GM19397 (cell line): ENCODE results near the gene ILF2.

Experiments used
- ATAC-seq: cut with Tn5 transposase; IDR thresholded peaks from one replicate; pipeline ENCODE4 v1.9.1; 2021; ENCODE audit warnings: mild to moderate bottlenecking, moderate library complexity; ENCODE audit not compliant: unreplicated experiment

ILF2 gene

GRCh38 chr1:153628638-153629342 lies 42.0 kb downstream of the ILF2 start:
- ATAC-seq: no peak

GRCh38 chr1:153627715-153628626 lies 42.8 kb downstream of the ILF2 start, which contains the start of gene S100A1:
Gene S100A1 (plus strand): TSS chr1:153628434. CDS start chr1:153630522, 2,088 bp downstream.
- ATAC-seq: no peak

DNA sequence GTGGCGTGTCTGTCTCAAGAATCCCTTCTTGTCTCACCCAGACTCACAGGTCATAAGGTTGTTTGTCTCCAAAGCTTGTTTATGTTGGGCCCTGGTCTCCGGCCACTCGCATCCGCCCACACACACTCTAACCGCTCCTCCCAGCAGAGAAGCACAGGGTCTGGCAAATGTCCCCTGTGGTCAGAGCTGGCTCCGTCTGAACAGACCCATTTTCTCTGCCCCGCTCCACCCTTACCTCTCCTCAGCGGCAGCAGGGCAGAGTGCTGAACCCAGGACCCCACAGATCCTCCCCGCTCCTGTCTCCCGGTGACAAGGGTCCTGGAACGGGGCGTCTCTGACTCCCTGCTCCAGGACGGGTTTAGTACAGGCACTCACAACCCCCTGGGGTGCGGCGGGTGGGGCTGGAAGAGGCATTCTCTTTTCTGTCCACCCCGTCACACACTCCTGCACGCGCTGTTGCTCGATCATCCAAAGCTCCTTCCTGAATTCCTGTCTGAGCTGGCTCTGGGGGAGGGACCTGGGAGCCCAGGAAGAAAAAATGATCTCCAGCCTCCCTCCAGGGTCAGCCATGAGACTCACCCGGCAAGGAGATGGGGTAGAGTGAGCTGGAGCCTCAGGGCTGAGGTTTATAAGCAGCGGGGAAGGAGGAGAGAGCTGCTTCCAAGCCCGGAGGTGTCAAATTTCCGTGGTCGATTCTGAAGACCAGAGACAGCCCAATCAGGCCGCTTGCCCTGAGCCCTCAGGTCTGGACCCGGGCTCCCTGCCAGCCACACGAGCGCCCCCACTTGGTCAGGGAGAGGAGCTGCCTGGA lies 43.7 kb downstream of the ILF2 start, which contains the start of gene S100A13:
S100A13 (minus strand) TSS at position 602 of the 811 bp plus-strand sequence. CDS start 1,033 bp downstream, outside the sequence.
- ATAC-seq: no peak

- ATAC-seq: no peak
Observed at GRCh38 chr1:153626477-153626903, 44.3 kb downstream of the ILF2 start.

DNA sequence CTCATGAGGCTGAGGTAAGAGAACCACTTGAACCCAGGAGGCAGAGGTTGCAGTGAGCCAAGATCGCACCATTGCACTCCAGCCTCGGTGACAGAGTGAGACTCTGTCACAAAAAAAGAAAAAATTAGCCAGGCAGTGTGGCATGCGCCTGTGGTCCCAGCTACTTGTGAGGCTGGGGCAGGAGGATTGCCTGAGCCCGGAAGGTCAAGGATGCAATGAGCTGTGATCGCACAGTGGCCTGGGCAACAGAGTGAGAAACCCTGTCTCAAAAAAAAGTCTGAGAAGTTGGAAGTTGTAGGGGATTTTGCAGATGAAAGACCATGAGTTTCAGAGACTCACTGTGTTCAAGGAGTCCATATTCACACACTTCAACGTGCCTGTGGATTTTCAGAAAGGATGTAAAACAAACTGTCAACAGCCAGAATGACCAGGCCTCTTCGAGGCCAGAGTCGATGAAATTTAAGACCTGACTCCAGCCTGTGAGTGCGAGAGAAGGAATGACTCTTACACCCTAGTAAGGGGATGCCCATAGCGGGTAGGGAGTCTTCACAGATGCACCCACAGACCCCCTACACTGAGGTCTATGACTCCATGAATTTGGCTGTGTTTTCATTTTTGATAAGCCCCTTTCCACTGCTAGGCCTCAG lies 45.7 kb downstream of the ILF2 start:
- ATAC-seq: no peak

DNA sequence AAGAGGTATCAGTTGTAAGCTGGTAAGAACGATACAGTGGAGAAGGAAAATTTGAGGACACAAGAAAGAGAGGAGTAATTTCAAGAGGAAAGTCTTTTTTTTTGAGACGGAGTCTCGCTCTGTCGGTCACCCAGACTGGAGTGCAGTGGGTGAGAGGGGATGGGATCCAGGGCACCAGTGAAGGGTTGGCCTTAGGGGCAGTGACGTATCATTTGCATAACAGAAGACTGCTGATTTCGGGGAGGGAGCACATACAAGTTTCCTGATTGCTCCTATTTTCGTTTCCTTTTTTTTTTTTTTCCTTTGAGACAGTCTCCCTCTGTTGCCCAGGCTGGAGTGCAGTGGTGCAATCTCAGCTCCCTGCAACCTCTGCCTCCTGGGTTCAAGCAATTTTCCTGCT lies 47.7 kb downstream of the ILF2 start:
- ATAC-seq: no peak

DNA sequence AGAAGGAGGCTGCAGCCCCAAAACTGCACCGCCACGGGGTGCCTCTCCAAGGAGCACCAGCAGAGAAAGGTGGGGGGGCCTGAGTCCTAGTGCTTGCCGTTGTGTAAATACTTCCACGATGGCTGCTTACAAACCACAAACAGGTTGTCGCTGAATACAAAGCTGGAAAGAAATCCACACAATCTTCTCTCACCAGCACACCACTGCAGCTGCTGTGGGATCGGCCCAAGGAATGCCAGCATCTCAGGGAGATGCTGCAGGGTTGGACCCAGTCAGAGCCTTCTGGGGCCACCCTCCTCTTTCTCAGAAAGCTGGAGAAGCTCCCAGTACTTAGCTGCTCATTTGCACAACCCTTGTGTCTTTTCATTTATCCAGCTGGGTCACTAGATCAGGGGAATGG lies 51.6 kb downstream of the ILF2 start:
- no peak for ATAC-seq

DNA sequence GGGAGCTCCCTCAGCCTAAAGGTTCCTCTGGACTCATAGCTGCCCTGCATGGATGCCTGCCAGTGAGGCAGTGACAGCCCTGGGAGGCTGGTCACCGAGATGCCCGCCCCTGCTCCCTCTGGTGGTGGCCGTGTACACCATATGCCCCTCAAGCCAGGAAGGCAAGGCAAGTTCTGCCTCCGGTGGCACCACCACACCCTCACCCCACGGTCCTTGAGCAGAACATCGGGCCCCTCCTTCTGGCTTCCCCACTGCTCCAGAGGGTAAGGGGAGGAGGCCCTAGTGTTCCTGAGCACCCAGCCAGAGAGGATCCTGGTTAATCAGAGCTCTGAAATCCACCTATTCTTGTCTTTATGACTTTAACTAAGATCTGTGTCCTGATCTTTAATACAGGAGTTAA lies 53.1 kb downstream of the ILF2 start:
- ATAC-seq: peak; percentile 75

DNA sequence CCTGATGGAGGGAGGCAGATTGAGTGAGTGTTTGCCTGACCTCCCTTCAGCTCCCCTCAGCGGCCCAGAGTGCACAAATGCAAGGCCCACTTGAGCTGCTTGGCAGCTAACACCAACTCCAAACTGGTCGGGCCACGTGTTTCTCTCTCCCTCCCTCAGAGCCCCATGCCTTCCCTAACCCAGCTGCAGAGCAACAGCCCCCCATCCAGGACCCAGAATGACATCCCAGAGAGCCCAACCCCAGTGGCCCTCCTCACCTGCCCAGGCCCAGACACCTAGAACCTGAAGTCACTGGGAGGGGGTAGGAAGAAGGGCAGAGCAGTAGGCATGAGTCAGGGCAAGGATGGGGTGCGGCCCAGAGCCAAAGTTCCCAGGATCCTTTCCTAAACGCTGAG lies 53.9 kb downstream of the ILF2 start:
- ATAC-seq: no peak

DNA sequence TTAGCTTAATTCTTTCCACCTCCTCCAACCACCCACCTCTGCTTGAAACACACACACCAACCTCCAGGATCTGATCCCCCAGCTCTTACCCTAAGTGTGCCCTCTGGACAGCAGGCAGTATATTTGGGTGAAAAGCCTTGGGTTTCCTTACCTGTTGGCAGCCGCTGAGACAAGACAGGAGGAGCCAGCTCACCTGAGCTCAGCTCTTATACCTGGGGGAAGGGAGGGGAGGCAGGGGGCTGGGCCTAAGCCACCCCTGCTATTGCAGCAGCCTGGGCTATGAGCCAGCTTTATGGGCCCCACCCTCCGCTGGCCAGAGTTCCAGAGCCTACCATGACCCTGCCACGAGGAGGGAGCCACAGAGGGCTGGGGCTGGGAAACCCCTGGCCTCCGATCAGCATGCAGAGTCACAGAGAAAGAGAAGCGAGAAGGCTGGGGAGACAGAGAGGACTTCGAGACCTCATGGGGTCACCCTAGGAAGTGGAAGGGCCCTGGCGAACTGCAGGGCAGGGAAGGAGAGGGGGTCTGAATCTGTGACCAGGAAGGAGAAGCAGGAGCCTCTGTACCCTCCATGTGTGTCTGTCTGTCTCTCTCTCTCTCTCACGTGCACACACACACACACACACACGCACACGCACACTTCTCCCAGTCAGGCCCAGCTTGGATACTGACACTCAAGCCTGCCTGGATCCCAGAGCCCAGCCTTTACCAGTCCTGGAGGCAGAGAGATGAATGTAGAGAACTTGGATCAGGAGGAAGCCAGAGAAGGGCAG lies 54.5 kb downstream of the ILF2 start, which contains the start of gene S100A14:
S100A14 (minus strand) TSS at position 182 of the 773 bp plus-strand sequence. CDS start 467 bp downstream, outside the sequence.
- ATAC-seq: no peak

GRCh38 chr1:153615406-153615805 lies 55.4 kb downstream of the ILF2 start:
- no peak for ATAC-seq

DNA sequence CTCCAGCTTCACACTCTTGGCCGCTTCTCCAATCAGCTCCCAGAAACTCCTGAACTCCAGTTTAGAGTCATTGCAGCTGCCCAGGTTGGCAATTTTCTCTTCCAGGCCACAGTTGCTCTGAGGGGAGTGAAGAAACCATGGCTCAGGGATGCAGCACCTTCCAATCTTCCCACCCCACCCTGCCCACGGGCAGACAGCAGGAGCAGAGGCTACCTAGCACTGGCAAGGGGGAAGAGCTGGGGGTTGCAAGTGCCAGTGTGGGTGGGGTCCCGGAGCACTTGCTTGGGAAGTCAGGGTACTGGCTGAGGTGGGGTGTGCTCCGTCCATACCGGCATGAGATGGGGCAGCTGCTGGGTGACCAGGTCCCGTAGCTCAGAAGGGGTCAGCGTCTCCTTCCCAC lies 55.9 kb downstream of the ILF2 start:
- ATAC-seq: no peak

GRCh38 chr1:153614189-153614900 lies 56.4 kb downstream of the ILF2 start:
- no peak for ATAC-seq

DNA sequence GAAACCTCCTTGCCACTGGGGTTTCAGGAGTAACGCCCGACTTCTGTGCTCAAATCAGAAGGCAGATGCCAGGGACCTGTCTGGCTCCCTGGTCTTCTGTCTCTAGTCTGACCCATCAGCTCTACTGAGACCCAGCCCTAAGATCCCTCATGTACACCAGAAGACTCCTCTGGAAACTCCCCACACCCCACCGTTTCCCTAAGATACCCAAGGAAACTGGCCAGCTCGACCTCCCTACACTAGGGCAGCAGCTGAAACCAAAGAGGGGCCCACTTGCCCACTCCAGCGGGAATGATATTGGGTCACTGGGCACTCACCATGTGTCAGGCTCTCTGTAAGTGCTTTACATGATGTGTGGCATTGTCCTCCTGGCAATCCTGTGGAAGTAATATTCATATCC lies 57.4 kb downstream of the ILF2 start:
- ATAC-seq: no peak

GRCh38 chr1:153612755-153613331 lies 58.0 kb downstream of the ILF2 start, which contains the start of gene S100A16:
Gene S100A16 (minus strand): TSS chr1:153613137. CDS start chr1:153608151, 4,986 bp downstream.
- ATAC-seq: no peak

DNA sequence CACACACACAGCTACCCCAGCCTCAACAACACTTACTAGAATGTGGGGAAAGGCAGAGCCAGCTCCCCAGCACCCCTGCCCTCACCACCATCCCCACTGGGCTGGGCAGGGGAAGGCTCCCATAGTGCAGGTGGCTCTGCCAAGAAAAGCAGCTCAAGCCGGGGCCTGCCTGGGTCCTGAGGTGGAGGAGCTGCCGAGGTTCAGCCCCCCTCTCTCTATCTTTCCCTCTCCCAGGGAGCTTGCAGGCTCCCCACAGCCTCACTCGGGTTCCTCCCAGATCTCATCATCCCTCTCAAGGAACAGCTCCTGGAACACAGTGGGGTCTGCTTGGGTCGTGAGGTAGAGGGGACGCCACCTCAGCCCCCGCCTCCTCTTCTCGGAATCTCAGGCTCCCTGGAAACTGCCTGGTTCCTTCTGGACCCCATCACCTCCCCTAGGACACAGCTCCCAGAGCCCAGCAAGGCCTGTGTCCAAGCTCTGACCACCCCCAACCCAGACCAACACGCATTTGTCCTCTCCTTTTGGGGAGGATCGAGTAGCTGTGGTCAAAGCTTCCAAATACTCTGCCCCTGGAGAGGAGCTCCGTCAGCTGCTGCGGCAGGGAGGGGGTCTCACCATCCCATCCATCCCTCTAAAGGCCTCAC lies 58.6 kb downstream of the ILF2 start:
- ATAC-seq: no peak
